ENCODE results near the gene ARMC5. TPM values are rescaled to one million over a fixed set of nuclear protein-coding genes. Genes with fewer than 3 reads are reported as not detected.
"Not testable (repeated sequence)": the region's sequence is repeated elsewhere in the genome, so short reads cannot be mapped to it uniquely, and the experiment has no call there.

The ARMC5 gene
- total RNA-seq, 2 donors from 2014 or later, result 8.8 to 10.8 TPM

DNA sequence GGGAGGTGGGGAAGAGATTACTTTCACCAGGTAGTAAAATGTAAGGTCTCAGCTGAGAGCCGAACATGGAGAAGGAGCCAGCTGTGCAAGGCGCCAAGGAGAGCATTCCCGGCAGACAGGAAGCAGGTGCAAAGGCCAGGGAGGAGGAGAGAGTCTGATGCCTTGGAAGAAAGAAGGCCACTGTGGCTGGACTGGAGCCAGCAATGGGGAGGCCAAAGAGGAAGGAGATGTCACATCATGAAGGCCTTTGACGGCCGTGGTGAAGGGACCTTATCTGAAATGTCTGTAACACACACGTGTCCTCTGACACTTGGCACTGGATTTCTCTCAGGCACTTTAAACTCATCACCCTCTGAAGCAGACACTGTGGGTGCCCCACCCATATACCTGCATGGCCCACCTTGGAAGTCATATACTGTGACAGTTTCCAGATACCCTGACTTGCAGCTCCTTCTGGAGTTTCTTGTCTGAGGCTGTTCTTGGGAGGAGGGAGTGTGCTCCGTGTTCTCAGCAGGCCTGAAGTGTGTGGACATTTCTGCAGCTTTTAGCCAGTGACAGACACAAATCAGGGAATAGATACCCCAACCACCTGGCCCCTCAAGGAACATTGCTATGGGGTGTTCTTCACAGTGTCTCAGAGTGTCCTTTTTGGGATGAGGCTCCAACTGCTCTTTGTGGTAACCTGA is 21.7 kb downstream of the ARMC5 start:
- H3K27me3 ChIP-seq (replicated peaks; ENCODE audit: insufficient read depth), result no peaks in the 10 kb centered on the region
- peaks cover 0 to 5% of the 10 kb centered on the region in 2 donors for H3K4me1 ChIP-seq (ENCODE audit: control insufficient read depth in 1 of 2, low read depth in 2 of 2)
- ATAC-seq (ENCODE audit: insufficient number of reproducible peaks, low FRiP score, low read depth), result no peak
- DNase-seq (ENCODE audit: low spot score), result no peak
- no peak overlapping the region for H3K4me3 ChIP-seq
- TF ChIP-seq CTCF (IDR thresholded peaks at IDR 0.05), result no peak
- H3K36me3 ChIP-seq, result peaks cover 18% of the 10 kb centered on the region
- H3K27ac ChIP-seq, result no peak overlapping the region
- H3K9me3 ChIP-seq, result no peaks in the 10 kb centered on the region

DNA sequence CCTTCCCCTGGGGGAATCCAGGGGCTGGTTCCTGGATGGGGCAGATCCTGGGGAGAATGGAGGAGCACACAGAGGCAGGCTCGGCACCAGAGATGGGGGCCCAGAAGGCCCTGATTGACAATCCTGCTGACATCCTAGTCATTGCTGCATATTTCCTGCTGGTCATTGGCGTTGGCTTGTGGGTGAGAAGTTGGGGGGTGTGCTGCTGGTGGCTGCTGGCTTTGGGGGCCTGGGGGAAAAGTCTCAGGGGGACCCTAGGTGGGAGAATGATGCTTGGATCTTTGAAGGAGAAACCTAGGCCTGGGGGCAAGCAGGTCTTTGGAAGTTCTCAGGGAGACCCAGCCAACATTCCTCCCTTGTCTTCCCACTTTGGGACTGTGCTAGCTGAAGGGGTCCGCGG is 23.8 kb downstream of the ARMC5 start, which contains the start of gene SLC5A2:
TSS of gene SLC5A2 (plus strand) at position 43 of the 400 bp plus-strand sequence. CDS start at position 57, 14 bp downstream.
- Histone ChIP-seq H3K4me3 (no peak within 1 kb of the TSS), H3K9me3 (no peaks in the 10 kb centered on the region), H3K27me3 (replicated peaks; ENCODE audit: insufficient read depth) (no peaks in the 10 kb centered on the region), H3K36me3 (no peaks in the 10 kb centered on the region), H3K4me1 (ENCODE audit: control insufficient read depth in 1 of 2, low read depth in 2 of 2) (peaks cover under 1 to 16% of the 10 kb centered on the region in 2 donors), H3K27ac (no peak within 1 kb of the TSS)
- ATAC-seq (ENCODE audit: insufficient number of reproducible peaks, low FRiP score, low read depth) (no peak), DNase-seq (ENCODE audit: low spot score) (no peak)
- TF ChIP-seq CTCF (IDR thresholded peaks at IDR 0.05), result no peak

GRCh38 chr16:31484048-31484447 is 24.7 kb downstream of the ARMC5 start:
- DNase-seq (ENCODE audit: low spot score); H3K27me3 ChIP-seq (replicated peaks; ENCODE audit: insufficient read depth); ATAC-seq (ENCODE audit: insufficient number of reproducible peaks, low FRiP score, low read depth); H3K27ac ChIP-seq; H3K36me3 ChIP-seq; H3K4me3 ChIP-seq; H3K9me3 ChIP-seq: not testable (repeated sequence)
- peaks cover 6 to 22% of the 10 kb centered on the region in 2 donors for H3K4me1 ChIP-seq (ENCODE audit: control insufficient read depth in 1 of 2, low read depth in 2 of 2)

DNA sequence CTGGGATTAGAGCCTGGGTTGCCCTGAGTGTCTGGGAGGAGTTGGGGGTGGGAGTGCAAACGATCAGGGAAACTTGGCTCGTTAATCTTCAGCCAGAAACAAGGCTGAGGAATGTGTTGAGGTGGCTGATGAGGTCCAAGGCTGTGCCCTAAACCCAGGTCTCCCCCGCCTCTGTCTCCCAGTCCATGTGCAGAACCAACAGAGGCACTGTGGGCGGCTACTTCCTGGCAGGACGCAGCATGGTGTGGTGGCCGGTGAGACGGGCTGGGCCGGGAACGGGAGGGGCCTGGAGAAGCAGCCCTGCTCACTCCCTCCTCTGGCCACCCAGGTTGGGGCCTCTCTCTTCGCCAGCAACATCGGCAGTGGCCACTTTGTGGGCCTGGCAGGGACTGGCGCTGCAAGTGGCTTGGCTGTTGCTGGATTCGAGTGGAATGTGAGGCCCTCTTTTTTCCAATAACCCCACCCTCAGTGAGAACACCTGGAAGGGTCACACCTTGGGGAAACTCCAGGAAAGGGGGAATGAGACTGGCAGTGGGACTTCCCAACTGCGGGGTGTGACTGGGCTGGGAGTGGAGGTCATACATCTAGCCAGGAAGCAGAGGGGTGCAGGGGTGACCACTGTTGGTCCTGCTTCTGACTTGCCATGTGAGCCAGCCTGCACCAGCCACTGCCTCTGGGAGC is 25.3 kb downstream of the ARMC5 start:
- Histone ChIP-seq H3K9me3 (no peaks in the 10 kb centered on the region), H3K4me3 (no peak overlapping the region), H3K4me1 (ENCODE audit: control insufficient read depth in 1 of 2, low read depth in 2 of 2) (peaks cover 6 to 22% of the 10 kb centered on the region in 2 donors), H3K36me3 (no peaks in the 10 kb centered on the region), H3K27me3 (replicated peaks; ENCODE audit: insufficient read depth) (no peaks in the 10 kb centered on the region), H3K27ac (no peak overlapping the region)
- ATAC-seq (ENCODE audit: insufficient number of reproducible peaks, low FRiP score, low read depth) (no peak), DNase-seq (ENCODE audit: low spot score) (no peak)
- TF ChIP-seq CTCF (IDR thresholded peaks at IDR 0.05), result no peak

- H3K27ac ChIP-seq, result no peak overlapping the region
- no peak overlapping the region for H3K4me3 ChIP-seq
- DNase-seq (ENCODE audit: low spot score) (no peak), ATAC-seq (ENCODE audit: insufficient number of reproducible peaks, low FRiP score, low read depth) (no peak)
- no peak for TF ChIP-seq CTCF (IDR thresholded peaks at IDR 0.05)
- H3K36me3 ChIP-seq, result peaks cover 1% of the 10 kb centered on the region
- H3K27me3 ChIP-seq (replicated peaks; ENCODE audit: insufficient read depth), result no peaks in the 10 kb centered on the region
- no peaks in the 10 kb centered on the region for H3K9me3 ChIP-seq
- H3K4me1 ChIP-seq (ENCODE audit: control insufficient read depth in 1 of 2, low read depth in 2 of 2), result peaks cover 6 to 20% of the 10 kb centered on the region in 2 donors
These were observed 26.3 kb downstream of the ARMC5 start for GRCh38 chr16:31485571-31485970.

All from thoracic aorta (tissue), 2 donors.